ENCODE data around the gene TGFA.
"Not testable (repeated sequence)": the region's sequence is repeated elsewhere in the genome, so short reads cannot be mapped to it uniquely, and the experiment has no call there.

Gene TGFA

DNA sequence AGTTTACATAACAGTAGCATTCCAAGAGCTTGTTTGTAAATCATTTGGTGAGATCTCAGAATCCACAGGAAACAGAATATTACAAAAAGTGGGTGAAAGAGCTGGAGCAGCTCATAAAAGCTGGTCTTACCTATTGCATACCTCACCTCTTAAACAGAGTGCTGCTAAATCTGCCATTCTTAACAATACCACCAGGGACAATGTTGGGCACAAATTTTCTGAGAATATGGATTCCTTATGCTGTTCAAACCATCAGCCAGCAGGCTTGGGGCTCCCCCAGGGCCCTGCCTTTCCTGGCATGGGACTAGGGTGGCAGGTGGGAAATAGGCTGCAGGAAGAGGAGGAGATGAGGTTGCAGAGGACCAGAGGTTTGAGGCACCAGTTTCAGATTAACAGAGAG, 55.6 kb downstream of the TGFA start:
- DNase-seq (ENCODE audit: low spot score), result peak; percentile 28

DNA sequence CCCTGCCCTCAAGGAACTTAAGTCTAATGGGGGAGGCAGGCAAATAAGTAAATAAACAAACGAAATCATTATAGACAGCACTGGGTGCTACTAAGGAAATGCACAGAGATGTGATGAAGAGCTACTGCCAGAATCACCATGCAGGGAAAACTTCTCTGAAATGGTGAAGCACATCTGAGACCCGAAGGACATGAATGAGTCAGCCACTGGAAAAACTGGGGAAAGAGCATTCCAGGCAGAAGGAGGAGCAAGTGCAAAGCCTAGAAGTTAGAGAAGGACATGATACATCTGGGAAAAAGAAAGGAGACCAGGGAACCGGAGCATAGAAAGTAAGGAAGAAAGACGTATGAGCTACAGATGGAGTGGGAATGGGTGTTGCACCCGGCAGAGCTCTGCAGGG, 56.8 kb downstream of the TGFA start:
- no peak for DNase-seq (ENCODE audit: low spot score)

DNA sequence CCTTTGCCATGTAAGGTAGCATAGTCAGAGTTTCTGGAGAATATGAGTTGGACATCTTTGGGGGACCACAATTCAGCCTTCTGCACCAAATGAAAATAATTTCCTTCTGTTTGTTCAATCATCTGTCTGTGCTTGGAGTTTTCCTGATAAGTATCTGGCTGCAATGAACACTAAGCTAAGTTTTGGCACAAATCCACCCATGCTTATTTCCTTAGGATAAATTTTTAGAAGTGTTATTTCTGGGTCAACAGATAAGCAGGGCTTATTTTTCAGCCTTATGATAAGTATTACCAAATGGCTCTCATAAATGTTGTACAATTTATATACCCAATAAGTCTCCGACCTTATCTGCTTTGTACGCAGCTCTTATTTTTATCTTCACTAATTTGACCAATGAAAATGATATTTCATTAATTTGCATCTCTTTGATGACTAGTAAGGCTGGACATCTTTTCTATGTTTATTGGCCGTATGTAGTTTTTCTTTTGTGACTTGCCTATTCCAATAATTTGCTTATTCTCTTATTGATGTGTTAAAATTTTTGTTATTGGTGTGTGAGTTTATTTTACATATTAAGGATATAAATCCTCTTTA, 59.2 kb downstream of the TGFA start:
- DNase-seq (ENCODE audit: low spot score), result no peak

DNA sequence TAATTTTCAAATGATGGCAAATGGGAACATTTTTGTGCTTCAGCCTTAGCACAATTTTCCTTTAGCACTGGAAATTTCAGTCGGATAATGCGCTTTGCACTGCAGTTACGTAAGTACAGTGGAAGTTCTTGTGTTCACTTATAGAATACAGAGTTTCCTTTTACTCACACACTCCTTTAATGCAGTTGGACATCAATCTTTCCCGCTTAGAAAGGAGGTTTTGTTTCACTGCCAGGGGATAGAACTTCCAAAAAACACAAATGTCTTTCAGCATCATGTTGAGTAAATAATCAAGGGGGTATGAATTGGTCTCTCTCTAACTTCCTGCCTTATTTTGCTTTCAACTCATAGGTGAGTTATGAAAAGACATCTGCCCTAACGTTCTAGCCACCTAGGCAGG, 63.2 kb downstream of the TGFA start:
- no peak for DNase-seq (ENCODE audit: low spot score)

DNA sequence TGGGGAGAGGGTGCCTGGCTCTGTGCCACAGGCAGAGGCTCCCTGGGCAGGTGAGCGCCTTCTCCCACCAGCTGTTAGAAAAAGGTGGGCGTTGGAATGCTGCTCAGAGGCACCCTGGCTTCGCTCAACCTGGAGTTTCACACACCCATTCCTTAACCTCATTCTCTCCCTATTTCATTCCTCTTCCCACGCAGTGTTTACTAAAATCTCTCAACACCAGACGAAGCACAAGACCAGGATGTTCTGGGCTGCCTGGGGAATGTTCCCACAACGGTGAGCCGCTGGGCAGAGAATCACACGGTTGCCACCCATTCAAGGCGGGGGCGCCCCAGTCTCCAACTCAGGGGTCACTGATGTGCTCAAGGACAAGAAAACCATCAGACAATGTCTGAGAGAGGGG, 64.5 kb downstream of the TGFA start:
- DNase-seq (ENCODE audit: low spot score), result no peak

DNA sequence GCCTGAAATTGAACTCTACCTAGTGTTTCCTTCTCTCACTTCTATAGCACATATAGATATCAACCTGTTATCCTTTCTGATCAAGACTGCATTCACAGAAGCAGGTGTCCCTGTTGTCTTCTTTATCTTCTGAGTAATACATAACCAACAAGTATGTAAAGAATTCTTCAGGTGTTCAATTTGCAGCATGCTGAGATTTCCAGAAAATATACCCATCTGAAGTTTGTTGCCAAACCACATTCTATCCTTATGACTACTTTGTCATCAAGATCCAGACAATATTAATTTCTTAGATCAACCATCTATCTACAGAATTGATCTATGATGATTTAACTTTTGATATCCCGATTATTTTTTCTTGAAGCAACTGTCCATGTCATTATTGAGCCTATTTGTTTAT, 69.5 kb downstream of the TGFA start:
- DNase-seq (ENCODE audit: low spot score), result no peak

DNA sequence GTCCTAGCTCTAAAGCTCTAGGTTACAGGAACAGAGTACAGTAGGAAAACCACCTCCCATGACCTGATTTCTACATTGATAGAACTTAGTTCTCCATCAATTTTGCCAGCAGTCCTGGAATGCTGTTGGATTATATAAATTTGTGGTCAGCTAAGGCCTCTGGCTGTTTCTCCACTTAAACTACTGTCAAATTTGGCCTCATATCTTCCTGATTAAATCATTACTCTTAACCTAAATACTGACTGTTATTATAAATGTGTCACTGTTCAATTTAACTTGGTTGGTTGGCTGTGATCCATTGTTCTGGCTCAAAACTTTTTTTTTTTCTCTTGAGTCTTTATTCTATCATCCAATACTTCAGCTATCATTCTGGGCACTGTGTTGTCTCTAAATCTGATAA, 71.2 kb downstream of the TGFA start:
- DNase-seq (ENCODE audit: low spot score), result no peak

DNA sequence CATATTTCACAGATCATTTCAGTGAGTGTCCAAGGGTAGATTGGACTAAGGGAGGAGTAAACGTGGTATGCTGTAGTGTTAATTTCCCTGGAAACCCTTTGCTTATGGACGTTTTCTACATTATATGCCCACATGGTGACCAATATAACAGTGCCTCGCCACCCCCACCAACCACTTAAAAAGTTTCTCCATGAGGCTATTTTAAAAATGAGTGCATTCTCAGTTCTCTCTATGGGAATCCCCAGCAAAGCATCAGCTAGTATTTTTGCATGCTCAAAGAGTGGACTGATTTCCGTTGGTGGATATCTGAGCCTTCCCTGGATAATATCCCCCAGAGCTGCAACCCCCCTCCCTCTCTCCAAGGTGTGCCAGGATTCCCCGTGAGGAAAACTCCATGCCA, 73.2 kb downstream of the TGFA start:
- DNase-seq (ENCODE audit: low spot score), result no peak

DNA sequence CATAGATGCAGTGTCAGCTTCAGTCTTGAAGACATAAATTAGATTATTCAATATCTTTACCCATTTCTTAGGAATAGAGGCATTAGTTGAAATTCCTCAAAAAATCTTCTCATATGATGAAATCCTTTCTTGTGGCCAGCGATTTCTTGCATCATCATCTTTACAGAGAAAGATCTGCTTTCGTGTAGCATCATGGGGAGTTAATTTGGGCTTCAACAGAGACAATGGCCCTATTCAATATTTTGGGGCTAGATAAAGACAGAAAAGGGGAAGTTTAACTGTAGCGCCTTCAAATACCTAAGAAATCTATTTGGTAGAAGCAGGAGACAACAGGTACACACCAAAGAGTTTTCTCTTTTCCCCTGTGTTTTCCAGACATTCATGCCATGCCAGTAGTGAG, 73.8 kb downstream of the TGFA start:
- no peak for DNase-seq (ENCODE audit: low spot score)

DNA sequence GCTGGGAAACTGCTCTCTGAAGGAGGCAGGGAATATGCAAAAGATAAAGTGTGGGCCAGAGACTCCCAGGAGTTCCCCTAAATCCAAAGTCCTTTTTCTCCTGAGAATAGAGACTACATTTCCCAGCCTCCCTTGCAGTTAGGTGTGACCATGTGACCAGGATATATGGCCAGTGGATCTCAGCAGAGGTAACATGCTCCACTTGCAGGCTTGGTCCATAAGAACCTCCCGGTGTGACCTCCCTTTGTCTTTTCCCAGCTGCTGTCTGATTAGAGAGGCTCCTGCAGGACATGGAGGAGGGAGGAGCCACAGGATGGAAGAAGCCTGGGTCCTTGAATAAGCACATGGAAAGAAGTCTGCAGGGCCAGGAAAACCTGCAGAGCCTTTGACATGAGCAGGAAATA, 76.2 kb downstream of the TGFA start:
- DNase-seq (ENCODE audit: low spot score), result peak; percentile 70

DNA sequence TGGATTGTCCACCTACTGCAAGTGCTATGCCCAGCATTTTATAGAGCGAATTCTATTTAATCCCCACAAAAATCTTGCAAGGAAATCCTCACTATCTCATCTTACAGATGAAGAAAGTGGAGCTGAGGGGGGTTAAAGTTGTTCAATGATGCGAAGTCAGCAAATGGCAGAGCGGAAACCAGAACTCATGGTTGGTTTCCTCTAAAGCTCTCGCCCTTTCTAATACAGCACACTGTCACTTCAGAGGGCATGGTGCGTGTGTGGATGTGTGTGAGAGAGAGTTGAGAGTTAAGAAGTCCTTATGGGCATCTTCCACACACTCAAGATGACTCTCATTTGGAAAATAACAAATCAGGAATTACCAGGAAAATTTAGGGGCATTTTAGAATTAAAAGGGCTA, 78.4 kb downstream of the TGFA start:
- no peak for DNase-seq (ENCODE audit: low spot score)

DNA sequence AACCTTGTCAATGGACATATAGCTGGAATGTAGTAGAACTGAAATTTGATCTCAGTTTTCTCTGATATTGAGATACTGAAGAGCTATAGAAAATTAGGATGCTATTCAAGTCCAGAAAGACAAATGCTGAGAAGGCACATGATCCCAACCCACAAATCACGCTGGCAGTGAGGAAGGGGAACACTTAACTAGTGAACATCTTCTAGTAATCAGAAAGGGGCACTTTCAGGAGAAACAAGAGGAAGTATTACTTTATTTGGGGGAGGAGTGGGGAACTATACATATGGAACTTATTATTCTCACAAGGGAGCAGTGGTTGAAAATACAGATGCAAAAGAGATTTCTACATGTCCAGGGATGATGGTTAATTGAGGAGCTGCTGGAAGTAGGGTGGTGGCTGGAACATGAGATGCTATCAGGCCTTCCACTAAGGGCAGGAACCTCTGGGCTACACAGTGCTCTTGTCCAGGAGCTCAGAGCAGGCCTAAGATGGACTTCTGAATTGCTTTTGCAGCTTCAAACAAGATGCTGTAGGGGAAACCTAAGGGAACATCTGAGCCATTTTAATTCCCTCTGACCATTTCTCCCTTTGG, 79.3 kb downstream of the TGFA start:
- DNase-seq (ENCODE audit: low spot score), result no peak

DNA sequence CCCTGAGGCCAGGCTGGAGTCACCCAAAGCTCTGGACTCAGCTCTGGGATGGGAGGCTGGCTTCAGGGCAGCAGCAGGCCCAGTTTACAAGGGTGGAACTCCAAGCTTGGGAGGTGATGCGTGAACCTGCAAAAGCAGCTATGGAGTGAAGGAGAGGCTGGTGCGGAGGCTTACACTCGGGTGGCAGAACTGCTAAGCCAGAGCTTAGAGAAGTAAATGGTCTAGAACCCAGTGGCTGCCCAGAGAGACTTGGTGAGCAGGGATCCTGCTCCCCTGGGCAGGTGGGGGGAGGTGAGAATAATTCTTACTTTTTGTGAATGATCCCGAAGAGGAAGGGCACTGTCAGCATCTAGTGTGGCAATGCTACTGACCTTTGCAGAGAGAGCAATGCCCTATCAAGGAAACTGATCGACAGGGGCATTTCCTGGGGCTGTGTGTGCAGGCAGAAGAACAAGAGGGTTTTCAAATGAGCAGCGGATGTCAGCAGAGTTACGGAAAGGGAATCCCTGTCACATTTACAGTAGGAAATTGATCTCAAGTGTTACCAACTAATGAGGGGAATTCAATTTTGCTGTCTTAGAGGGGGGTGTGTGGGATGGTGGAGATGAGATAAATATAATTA, 80.4 kb downstream of the TGFA start:
- DNase-seq (ENCODE audit: low spot score), result no peak

DNA sequence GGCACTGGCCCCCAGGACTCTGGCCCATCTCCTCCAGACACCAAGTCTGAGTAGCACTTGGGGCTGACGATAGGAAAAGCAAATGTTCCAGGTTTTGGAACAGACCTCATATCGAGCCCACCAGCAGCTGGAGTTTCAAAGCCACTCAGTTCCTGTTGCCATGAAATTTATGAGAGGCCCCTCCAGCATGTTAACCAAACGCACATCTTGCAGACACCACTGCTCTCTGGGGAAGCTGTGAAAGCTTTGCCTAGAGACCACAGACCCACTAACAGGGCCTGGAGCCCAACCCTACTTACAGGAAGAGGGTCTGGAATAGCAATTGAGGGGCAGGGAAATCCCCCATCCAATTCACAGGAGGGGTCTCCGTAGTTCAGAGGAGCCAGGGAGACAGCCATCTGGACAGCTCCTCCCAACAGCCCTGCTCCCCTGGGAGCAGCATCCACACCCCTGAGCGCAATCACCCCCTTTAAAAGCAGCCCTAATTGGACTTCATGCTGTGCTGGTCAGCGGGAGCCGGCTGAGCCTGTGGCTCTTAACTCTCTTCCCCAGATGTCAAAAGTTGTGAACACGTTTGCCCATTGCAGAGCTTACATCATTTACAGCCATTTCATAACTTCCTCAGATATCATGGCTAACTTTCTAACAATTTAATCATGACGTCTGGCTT, 81.3 kb downstream of the TGFA start:
- no peak for DNase-seq (ENCODE audit: low spot score)

DNA sequence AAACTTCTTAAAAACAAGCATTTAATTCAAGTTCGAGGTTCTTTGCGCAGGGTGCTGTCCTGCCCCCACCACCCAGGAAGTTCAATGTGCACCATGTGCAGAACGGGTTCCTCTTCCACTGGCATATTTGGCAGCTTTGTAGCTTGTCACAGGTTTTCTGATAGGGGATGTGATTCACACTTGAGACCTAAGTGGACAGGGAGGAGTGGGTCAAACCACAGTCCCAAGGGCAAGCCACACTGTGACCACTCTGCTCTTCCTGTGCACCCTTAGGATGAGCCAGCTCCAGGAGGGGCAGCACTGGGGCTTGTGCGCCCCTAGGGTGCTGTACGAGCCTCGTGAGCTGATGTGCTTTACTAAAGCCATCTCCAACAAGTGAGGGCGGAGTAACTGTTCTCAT, 82.5 kb downstream of the TGFA start:
- DNase-seq (ENCODE audit: low spot score), result no peak

DNA sequence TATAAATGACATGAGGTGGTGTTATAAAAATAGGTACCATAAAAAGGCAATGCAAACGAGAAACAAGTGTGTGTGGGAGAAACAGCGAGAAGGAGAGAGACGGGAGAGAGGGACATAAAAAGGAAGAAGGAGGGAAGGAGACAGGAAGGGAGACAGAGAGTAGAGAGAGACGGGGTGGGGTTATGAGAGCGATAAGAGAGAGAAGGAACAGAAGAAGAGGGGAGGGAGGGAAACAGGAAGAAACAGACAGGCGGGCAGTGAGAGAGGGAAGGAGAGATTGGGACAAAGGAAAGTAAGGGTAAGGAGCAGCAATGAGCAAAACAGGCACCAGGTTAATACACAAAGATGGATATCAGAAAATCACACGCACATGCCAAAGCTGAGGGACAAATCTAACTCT, 83.7 kb downstream of the TGFA start:
- no peak for DNase-seq (ENCODE audit: low spot score)

DNA sequence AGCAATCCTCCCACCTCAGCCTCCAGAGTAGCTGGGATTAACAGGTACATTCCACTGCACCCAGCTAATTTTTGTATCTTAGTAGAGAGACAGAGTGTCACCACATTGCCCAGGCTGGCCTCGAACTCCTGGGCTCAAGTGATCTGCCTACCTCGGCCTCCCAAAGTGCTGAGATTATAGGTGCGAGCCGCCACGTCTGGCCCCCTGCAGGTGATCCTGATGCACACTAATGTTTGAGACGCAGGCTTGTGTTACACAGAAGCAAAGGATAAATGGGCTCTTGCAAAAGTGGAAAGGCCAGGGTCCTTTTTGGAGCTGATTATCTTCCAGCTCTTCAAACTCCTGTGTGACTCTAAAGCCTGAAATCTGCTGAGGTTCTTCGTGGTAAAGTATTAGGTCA, 84.2 kb downstream of the TGFA start:
- no peak for DNase-seq (ENCODE audit: low spot score)

DNA sequence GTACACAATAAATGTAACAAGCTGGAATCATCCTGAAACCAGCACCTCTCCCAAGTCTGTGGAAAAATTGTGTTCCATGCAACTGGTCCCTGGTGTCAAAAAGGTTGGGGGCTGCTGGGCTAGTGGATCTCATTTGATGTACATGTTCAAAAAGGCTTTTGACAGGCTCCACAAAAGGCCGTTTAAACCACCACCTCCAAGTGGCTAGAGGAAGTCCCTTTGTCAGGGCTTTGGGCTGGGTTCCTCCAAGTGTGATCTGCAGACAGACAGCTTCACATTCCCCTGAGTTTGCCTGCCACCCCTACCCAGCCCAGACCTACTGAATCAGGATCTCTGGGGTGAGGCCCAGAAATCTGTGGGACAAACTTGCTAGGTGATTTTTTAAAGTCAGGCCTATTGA, 84.7 kb downstream of the TGFA start:
- DNase-seq (ENCODE audit: low spot score), result no peak

DNA sequence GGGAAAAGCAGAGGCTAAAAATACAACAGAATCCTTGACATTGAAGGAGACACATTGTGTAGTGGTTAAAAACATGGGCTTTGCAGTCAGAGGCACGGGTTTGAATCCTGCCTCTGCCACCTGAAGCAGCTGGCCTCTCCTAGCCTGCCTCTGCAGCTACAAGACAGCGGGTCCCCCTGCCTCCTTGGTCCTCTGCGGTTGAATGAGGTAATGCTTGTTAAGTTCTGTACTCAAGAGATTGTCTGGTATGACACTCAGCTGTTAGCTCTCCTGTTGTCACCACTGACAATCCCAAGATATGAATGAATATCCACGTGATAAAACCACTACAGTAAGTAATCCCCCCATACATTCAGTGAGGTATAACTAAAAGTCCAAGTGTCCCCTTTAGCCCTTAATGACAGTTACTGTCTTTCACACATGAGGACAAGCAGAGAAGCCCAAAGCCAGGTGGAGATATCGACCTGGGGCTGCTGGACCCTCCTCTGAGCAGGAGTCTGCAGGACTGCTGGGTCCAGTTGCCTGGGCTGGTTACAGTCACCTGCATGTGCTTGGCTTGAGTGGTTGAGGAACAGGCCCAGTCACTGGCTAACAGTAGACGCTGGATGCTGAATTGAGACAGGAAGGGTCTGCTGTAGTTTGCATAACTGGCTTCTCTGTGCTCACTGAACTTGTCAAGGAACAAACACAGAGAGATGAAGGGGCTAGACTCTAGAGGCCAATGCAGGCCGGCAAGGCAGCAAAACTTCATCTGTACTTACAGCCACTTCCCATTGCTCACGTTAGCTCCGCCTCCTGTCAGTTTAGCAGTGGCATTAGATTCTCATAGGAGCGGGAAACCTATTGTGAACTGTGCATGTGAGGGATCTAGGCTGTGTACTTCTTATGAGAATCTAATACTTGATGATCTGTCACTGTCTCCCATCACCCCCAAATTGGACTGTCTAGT, 85.5 kb downstream of the TGFA start:
- no peak for DNase-seq (ENCODE audit: low spot score)

DNA sequence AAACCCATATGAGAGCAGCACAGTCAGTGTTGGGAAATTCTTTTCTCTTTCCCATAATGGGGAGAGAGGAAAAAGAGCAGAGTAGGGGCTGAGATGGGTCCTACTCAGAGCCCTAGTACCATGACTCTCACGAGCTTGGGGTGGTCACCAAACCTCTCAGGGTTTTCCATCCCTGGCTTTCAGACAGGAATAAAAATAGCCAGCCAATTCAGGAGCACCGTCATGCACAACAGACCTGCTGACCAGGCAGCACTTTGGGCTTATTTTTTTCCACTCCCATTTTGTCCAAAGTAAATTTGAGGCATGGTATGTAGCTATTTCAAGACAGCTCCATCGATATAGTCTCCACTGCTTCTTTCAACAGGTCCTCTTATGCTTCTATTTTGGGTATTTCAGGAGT, 86.4 kb downstream of the TGFA start:
- no peak for DNase-seq (ENCODE audit: low spot score)

DNA sequence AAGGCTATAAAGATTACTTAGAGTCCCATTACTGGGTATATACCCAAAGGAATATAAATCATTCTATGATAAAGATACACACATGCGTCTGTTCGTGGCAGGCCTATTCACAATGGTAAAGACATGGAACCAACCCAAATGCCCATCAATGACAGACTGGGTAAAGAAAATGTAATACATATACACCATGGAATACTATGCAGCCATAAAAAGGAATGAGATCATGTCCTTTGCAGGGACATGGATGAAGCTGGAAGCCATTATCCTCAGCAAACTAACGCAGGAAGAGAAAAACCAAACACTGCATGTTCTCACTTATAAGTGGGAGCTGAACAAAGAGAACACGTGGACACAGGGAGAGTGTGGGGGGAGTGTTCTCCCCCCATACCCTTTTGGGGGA, 87.0 kb downstream of the TGFA start:
- DNase-seq (ENCODE audit: low spot score), result not testable (repeated sequence)

DNA sequence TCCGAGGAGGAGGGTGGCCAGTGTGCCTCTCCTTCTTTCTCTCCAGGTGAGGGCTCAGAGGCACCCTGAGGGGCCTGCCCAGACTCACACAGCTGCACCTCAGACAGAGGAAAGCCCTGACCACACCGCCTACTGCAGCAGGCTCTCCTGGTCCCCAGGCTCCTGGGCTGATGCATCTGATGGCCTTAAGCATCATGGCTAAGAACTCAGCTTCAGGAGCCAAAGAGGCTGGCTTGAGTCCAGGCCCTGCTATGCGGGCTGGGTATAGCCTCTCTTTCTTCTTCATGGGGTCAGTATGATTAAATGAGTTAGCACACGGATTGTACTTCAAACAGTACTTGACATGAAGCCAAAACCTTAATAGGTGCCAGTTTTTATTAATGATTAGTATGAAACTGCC, 89.6 kb downstream of the TGFA start:
- no peak for DNase-seq (ENCODE audit: low spot score)
